ENCODE measurements around the gene RPS6KA6.
"Not testable (repeated sequence)": the region's sequence is repeated elsewhere in the genome, so short reads cannot be mapped to it uniquely, and the experiment has no call there.

Gene RPS6KA6

GRCh38 chrX:84162401-84162800, 25.6 kb downstream of the RPS6KA6 start:
- DNase-seq (ENCODE audit: low read depth in 3 of 3), result no peak

GRCh38 chrX:84161641-84162040, 26.4 kb downstream of the RPS6KA6 start:
- no peak for DNase-seq (ENCODE audit: low read depth in 3 of 3)

- no peak for DNase-seq (ENCODE audit: low read depth in 3 of 3)
Measured at GRCh38 chrX:84160736-84161135, 27.3 kb downstream of the RPS6KA6 start.

GRCh38 chrX:84156821-84157220, 31.2 kb downstream of the RPS6KA6 start:
- DNase-seq (ENCODE audit: low read depth in 3 of 3), result no peak

GRCh38 chrX:84155938-84156337, 32.1 kb downstream of the RPS6KA6 start:
- no peak for DNase-seq (ENCODE audit: low read depth in 3 of 3)

- DNase-seq (ENCODE audit: low read depth in 3 of 3), result no peak
Measured at GRCh38 chrX:84153538-84153937, 34.5 kb downstream of the RPS6KA6 start.

GRCh38 chrX:84144991-84145390, 43.0 kb downstream of the RPS6KA6 start:
- DNase-seq (ENCODE audit: low read depth in 3 of 3), result no peak

GRCh38 chrX:84144281-84144680, 43.7 kb downstream of the RPS6KA6 start:
- no peak for DNase-seq (ENCODE audit: low read depth in 3 of 3)

- DNase-seq (ENCODE audit: low read depth in 3 of 3), result no peak
Measured at GRCh38 chrX:84133023-84133422, 55.0 kb downstream of the RPS6KA6 start.

GRCh38 chrX:84123585-84123984, 64.4 kb downstream of the RPS6KA6 start:
- no peak for DNase-seq (ENCODE audit: low read depth in 3 of 3)

- no peak for DNase-seq (ENCODE audit: low read depth in 3 of 3)
Measured at GRCh38 chrX:84118769-84119168, 69.2 kb downstream of the RPS6KA6 start.

GRCh38 chrX:84118315-84118714, 69.7 kb downstream of the RPS6KA6 start:
- no peak for DNase-seq (ENCODE audit: low read depth in 3 of 3)

GRCh38 chrX:84108584-84108983, 79.4 kb downstream of the RPS6KA6 start:
- no peak for DNase-seq (ENCODE audit: low read depth in 3 of 3)

GRCh38 chrX:84099120-84099519, 88.9 kb downstream of the RPS6KA6 start:
- no peak for DNase-seq (ENCODE audit: low read depth in 3 of 3)

GRCh38 chrX:84079479-84080197, 108.4 kb downstream of the RPS6KA6 start:
- not testable (repeated sequence) for DNase-seq (ENCODE audit: low read depth in 3 of 3)

GRCh38 chrX:84078991-84079390, 109.0 kb downstream of the RPS6KA6 start:
- no peak for DNase-seq (ENCODE audit: low read depth in 3 of 3)

GRCh38 chrX:84064814-84065213, 123.2 kb downstream of the RPS6KA6 start:
- no peak for DNase-seq (ENCODE audit: low read depth in 3 of 3)

GRCh38 chrX:84064164-84064563, 123.8 kb downstream of the RPS6KA6 start:
- DNase-seq (ENCODE audit: low read depth in 3 of 3), result no peak

GRCh38 chrX:84047339-84047738, 140.7 kb downstream of the RPS6KA6 start:
- no peak for DNase-seq (ENCODE audit: low read depth in 3 of 3)

GRCh38 chrX:84046403-84046984, 141.5 kb downstream of the RPS6KA6 start:
- DNase-seq (ENCODE audit: low read depth in 3 of 3), result peak in 1 of 3 donors; percentile 2

- DNase-seq (ENCODE audit: low read depth in 3 of 3), result no peak
Measured at GRCh38 chrX:84044051-84044450, 143.9 kb downstream of the RPS6KA6 start.

All from stimulated activated CD4-positive, alpha-beta T cell treated with anti-CD3 and anti-CD28 coated beads, TNF-alpha, amount 100 ng/mL, for 48 hours (primary cell).